ENCODE results near the gene CCL7. TPM values are rescaled to one million over a fixed set of nuclear protein-coding genes. Genes with fewer than 3 reads are reported as not detected.

The CCL7 gene
- total RNA-seq, 1 donor: 3.1 TPM

DNA sequence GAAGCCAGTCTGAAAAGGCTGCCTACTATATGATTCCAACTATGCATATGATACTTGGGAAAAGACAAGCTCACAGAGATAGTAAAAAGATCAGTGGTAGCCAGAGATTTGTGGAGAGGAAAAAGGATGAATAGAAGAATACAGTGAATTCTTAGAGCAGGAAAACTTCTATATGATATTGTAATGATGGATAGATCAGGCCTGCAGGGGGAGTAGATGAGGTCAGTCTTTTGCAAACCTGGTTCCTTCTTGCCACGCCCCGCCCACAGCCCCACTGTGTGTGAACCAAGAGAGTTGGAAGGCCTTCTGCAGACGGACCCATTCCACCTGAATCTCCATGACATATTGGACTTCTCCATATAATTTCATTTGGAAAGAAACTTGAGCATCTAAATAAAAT is 48.5 kb downstream of the CCL7 start:
- no peak overlapping the region for H3K4me3 ChIP-seq (ENCODE audit: low read length)
- H3K4me1 ChIP-seq (ENCODE audit: insufficient read depth, low read length): peaks cover 33% of the 10 kb centered on the region
- H3K9me3 ChIP-seq (ENCODE audit: low read depth, low read length): no peaks in the 10 kb centered on the region

GRCh38 chr17:34319039-34319483 is 49.0 kb downstream of the CCL7 start, which contains the start of gene CCL8:
Gene CCL8, plus strand, starts transcription at chr17:34319435. Its CDS starts 67 bp downstream, at chr17:34319502.
- peaks cover 27% of the 10 kb centered on the region for H3K4me1 ChIP-seq (ENCODE audit: insufficient read depth, low read length)
- no peaks in the 10 kb centered on the region for H3K9me3 ChIP-seq (ENCODE audit: low read depth, low read length)
- H3K4me3 ChIP-seq (ENCODE audit: low read length): no peak within 1 kb of the TSS
- H3K27me3 ChIP-seq (ENCODE audit: insufficient read depth, low read length): no peaks in the 10 kb centered on the region

More for the DNA sequence above, 48.5 kb downstream of the CCL7 start:
- no peaks in the 10 kb centered on the region for H3K27me3 ChIP-seq (ENCODE audit: insufficient read depth, low read length)

Other genes with a start within 250 kb of the CCL7 start
- gene CCL2, start 14.9 kb upstream of the CCL7 start, total RNA-seq: 2.2 TPM
- gene CCL11, start 15.5 kb downstream of the CCL7 start, total RNA-seq: not detected
- not detected for gene CCL8, start 49.2 kb downstream of the CCL7 start, total RNA-seq
- not detected for gene CCL13, start 86.3 kb downstream of the CCL7 start, total RNA-seq
- not detected for gene CCL1, start 93.0 kb downstream of the CCL7 start, total RNA-seq